ENCODE results near the gene PPIF. TPM values are rescaled to one million over a fixed set of nuclear protein-coding genes. Genes with fewer than 3 reads are reported as not detected.
A peak's percentile ranks its signal among the peaks of the same experiment; 100 is the strongest.

The PPIF gene
- polyA plus RNA-seq, 10 donors: 17.4 to 26.7 (median 22.9) TPM

- no peak for DNase-seq
Measured at GRCh38 chr10:79367426-79368189, 20.3 kb downstream of the PPIF start.

GRCh38 chr10:79372871-79373270 lies 25.6 kb downstream of the PPIF start:
- no peak for DNase-seq

- DNase-seq: peak; percentile 73 to 90 (median 83)
Measured at GRCh38 chr10:79374312-79375191, 27.3 kb downstream of the PPIF start.

- DNase-seq: no peak
Measured at GRCh38 chr10:79375321-79376077, 28.2 kb downstream of the PPIF start.

GRCh38 chr10:79376078-79376628 lies 28.9 kb downstream of the PPIF start:
- DNase-seq: no peak

GRCh38 chr10:79376751-79377556 lies 29.7 kb downstream of the PPIF start:
- no peak for DNase-seq

- no peak for DNase-seq
Measured at GRCh38 chr10:79377557-79378382, 30.5 kb downstream of the PPIF start.

- no peak for DNase-seq
Measured at GRCh38 chr10:79378383-79378646, 31.0 kb downstream of the PPIF start.

GRCh38 chr10:79378647-79379511 lies 31.6 kb downstream of the PPIF start:
- no peak for DNase-seq

GRCh38 chr10:79379512-79380124 lies 32.3 kb downstream of the PPIF start:
- DNase-seq: peak in 1 of 3 donors; percentile 76

GRCh38 chr10:79380125-79380945 lies 33.1 kb downstream of the PPIF start:
- DNase-seq: peak in 2 of 3 donors; percentile 71 to 89

- DNase-seq: peak in 1 of 3 donors; percentile 63
Measured at GRCh38 chr10:79380946-79381721, 33.9 kb downstream of the PPIF start.

GRCh38 chr10:79381804-79382221 lies 34.5 kb downstream of the PPIF start:
- peak; percentile 67 to 86 (median 81) for DNase-seq

GRCh38 chr10:79382491-79382941 lies 35.2 kb downstream of the PPIF start:
- peak in 1 of 3 donors; percentile 34 for DNase-seq

- no peak for DNase-seq
Measured at GRCh38 chr10:79383974-79384606, 36.8 kb downstream of the PPIF start.

- no peak for DNase-seq
Measured at GRCh38 chr10:79384773-79385391, 37.6 kb downstream of the PPIF start.
